PC-3 (cell line): ENCODE measurements around the gene ELMO2. TPM values are rescaled to one million over a fixed set of nuclear protein-coding genes. Genes with fewer than 3 reads are reported as not detected.

ENCODE experiments used
- ATAC-seq: fragments of 200-7000 bp; cut with Tn5 transposase; 2 replicates; pipeline ENCODE4 v1.9.1; 2020; ENCODE audit warnings: mild to moderate bottlenecking, moderate library complexity
- BruUV-seq: library from RNA; stranded (reverse); fragments of 400-500 nt; replicated peaks from 2 replicates; lab custom pipeline; 2021; lab: Mats Ljungman, UMichigan
- CTCF ChIA-PET: fragments of 300-600 bp; sonication (Branson Sonifier 250); formaldehyde crosslinking; loops from one replicate; lab custom pipeline; 2022; ENCODE audit warnings: antibody characterized with exemption; lab: Charles Lee
- POLR2A ChIA-PET: fragments of 300-600 bp; sonication (Branson Sonifier 250); formaldehyde crosslinking; loops from one replicate; lab custom pipeline; 2022; ENCODE audit warnings: antibody characterized with exemption; ENCODE audit not compliant: unreplicated experiment; lab: Charles Lee
- DNase-seq: peaks from one replicate; pipeline ENCODE4 v3.0.0-alpha.2; 2015
- H2AFZ ChIP-seq: fragments of 300-600 bp; sonication (generic); 2 replicates; pipeline ENCODE4 v1.6.0; 2016; ENCODE audit warnings: antibody characterized with exemption, low read length
- H3F3A ChIP-seq: fragments of 300-600 bp; sonication (generic); one replicate; pipeline ENCODE4 v1.6.0; 2017; ENCODE audit warnings: antibody characterized with exemption, low read length, control low read depth, mild to moderate bottlenecking; ENCODE audit not compliant: unreplicated experiment
- H3K27ac ChIP-seq: fragments of 300-600 bp; sonication (generic); 2 replicates; pipeline ENCODE4 v1.5.1; 2016; ENCODE audit warnings: mild to moderate bottlenecking, low read length
- H3K27me3 ChIP-seq: fragments of 300-600 bp; sonication (generic); 2 replicates; pipeline ENCODE4 v1.6.1; 2016; ENCODE audit warnings: low read length, mixed read lengths
- H3K36me3 ChIP-seq: fragments of 300-600 bp; sonication (generic); 2 replicates; pipeline ENCODE4 v1.6.1; 2016; ENCODE audit warnings: low read depth, mixed run types, low read length, mixed read lengths
- H3K4me1 ChIP-seq: fragments of 300-600 bp; sonication (generic); 2 replicates; pipeline ENCODE4 v1.5.1; 2016; ENCODE audit warnings: low read length; ENCODE audit not compliant: insufficient read depth
- H3K4me2 ChIP-seq: fragments of 300-600 bp; sonication (generic); 2 replicates; pipeline ENCODE4 v1.6.0; 2016; ENCODE audit warnings: low read length
- H3K4me3 ChIP-seq: fragments of 300-600 bp; sonication (generic); 2 replicates; pipeline ENCODE4 v1.5.1; 2016; ENCODE audit warnings: mild to moderate bottlenecking, low read length, mixed read lengths
- H3K79me2 ChIP-seq: fragments of 300-600 bp; sonication (generic); 2 replicates; pipeline ENCODE4 v1.6.1; 2017; ENCODE audit warnings: low read length, mixed read lengths
- H3K9ac ChIP-seq: fragments of 300-600 bp; sonication (generic); 2 replicates; pipeline ENCODE4 v1.6.0; 2016; ENCODE audit warnings: mild to moderate bottlenecking, low read length
- H3K9me2 ChIP-seq: fragments of 300-600 bp; sonication (generic); replicated peaks from 2 replicates; pipeline ENCODE4 v1.6.1; 2016; ENCODE audit warnings: mixed run types, low read length, mixed read lengths
- H3K9me3 ChIP-seq: fragments of 300-600 bp; sonication (generic); 2 replicates; pipeline ENCODE4 v1.6.1; 2016; ENCODE audit warnings: low read length, mixed read lengths
- H4K20me1 ChIP-seq: fragments of 300-600 bp; sonication (generic); 2 replicates; pipeline ENCODE4 v1.6.1; 2016; ENCODE audit warnings: low read length, mixed read lengths
- CTCF ChIP-seq: fragments of 300-600 bp; sonication (generic); conservative IDR thresholded peaks from 2 replicates; pipeline ENCODE4 v1.5.1; 2017; ENCODE audit warnings: antibody characterized with exemption, low read depth, mild to moderate bottlenecking, low read length
- EZH2 ChIP-seq: fragments of 300-600 bp; sonication (generic); IDR thresholded peaks from one replicate; pipeline ENCODE4 v1.6.1; 2017; ENCODE audit warnings: antibody characterized with exemption, mild to moderate bottlenecking, low read length; ENCODE audit not compliant: unreplicated experiment
- EZH2phosphoT487 ChIP-seq: fragments of 300-600 bp; sonication (generic); IDR thresholded peaks from 2 replicates; pipeline ENCODE4 v1.6.1; 2018; ENCODE audit warnings: mild to moderate bottlenecking, antibody characterized with exemption, low read length, borderline replicate concordance
- intact Hi-C: fragments of 100-400 bp; cut with micrococcal nuclease; formaldehyde crosslinking; loops from 2 replicates; pipeline ENCODE4 v1.9.0; 2023
- total RNA-seq: library from RNA; depleted of rRNA; stranded (reverse); fragments of >200 nt; gene quantifications from 2 replicates; pipeline ENCODE4 v1.2.3, GENCODE V29; 2014

The ELMO2 gene
- total RNA-seq, 1 experiment from 2014 or later, result 29.0 TPM

GRCh38 chr20:46336735-46337134 lies 69.7 kb downstream of the ELMO2 start:
- CTCF ChIA-PET, result no interaction called here
- peaks cover 56% of the 10 kb centered on the region for H3K27me3 ChIP-seq
- POLR2A ChIA-PET, result interaction anchor here (0.6 kb wide), 1 partner anchor 1423 kb away, joined by 7 read pairs; no protein-coding TSS in a partner anchor
- DNase-seq (no peak), ATAC-seq (no peak)
- no peak overlapping the region for H3K27ac ChIP-seq
- H3K9me2 ChIP-seq, result no peaks in the 10 kb centered on the region
- H3K9me3 ChIP-seq, result no peaks in the 10 kb centered on the region
- H3K36me3 ChIP-seq, result no peaks in the 10 kb centered on the region
- BruUV-seq, result no TSS peak
- H4K20me1 ChIP-seq, result no peaks in the 10 kb centered on the region
- H3K4me3 ChIP-seq, result no peak overlapping the region
- no peaks in the 10 kb centered on the region for H3K4me1 ChIP-seq
- no peaks in the 10 kb centered on the region for H3F3A ChIP-seq
- no peak overlapping the region for H3K4me2 ChIP-seq
- no peaks in the 10 kb centered on the region for H3K79me2 ChIP-seq
- no peak overlapping the region for H2AFZ ChIP-seq
- TF ChIP-seq CTCF, result no peak
- TF ChIP-seq EZH2, result no peak
- no peak for TF ChIP-seq EZH2phosphoT487
- no peak overlapping the region for H3K9ac ChIP-seq
- intact Hi-C loops, result no loop called here

GRCh38 chr20:46334303-46334904 lies 72.0 kb downstream of the ELMO2 start:
- intact Hi-C loops, result no loop called here
- TF ChIP-seq CTCF (no peak), EZH2 (no peak), EZH2phosphoT487 (no peak)
- Histone ChIP-seq H4K20me1 (no peaks in the 10 kb centered on the region), H2AFZ (no peak overlapping the region), H3K27me3 (peaks cover 38% of the 10 kb centered on the region), H3K9me2 (no peaks in the 10 kb centered on the region), H3K27ac (no peak overlapping the region), H3F3A (no peaks in the 10 kb centered on the region), H3K79me2 (no peaks in the 10 kb centered on the region), H3K4me2 (no peak overlapping the region), H3K4me3 (no peak overlapping the region), H3K9ac (no peak overlapping the region), H3K4me1 (no peaks in the 10 kb centered on the region), H3K36me3 (no peaks in the 10 kb centered on the region), H3K9me3 (no peaks in the 10 kb centered on the region)
- DNase-seq (no peak), ATAC-seq (no peak)
- BruUV-seq, result no TSS peak
- ChIA-PET POLR2A (no interaction called here), CTCF (no interaction called here)

- ChIA-PET CTCF (no interaction called here), POLR2A (no interaction called here)
- DNase-seq (peak; percentile 23), ATAC-seq (peak; percentile 47; the same call in 1 of the 2 replicates)
- no peak overlapping the region for H3K27ac ChIP-seq
- no peak overlapping the region for H3K4me2 ChIP-seq
- H3K9me2 ChIP-seq, result no peaks in the 10 kb centered on the region
- BruUV-seq, result no TSS peak
- no peaks in the 10 kb centered on the region for H3K79me2 ChIP-seq
- H3K4me3 ChIP-seq, result no peak overlapping the region
- H3K36me3 ChIP-seq, result no peaks in the 10 kb centered on the region
- no peaks in the 10 kb centered on the region for H3K9me3 ChIP-seq
- H3F3A ChIP-seq, result no peaks in the 10 kb centered on the region
- TF ChIP-seq EZH2, result no peak
- TF ChIP-seq EZH2phosphoT487, result no peak
- intact Hi-C loops, result no loop called here
- H2AFZ ChIP-seq, result no peak overlapping the region
- no peak overlapping the region for H3K9ac ChIP-seq
- H4K20me1 ChIP-seq, result no peaks in the 10 kb centered on the region
- H3K27me3 ChIP-seq, result peaks cover 27% of the 10 kb centered on the region; the same call in 1 of the 2 replicates
- no peaks in the 10 kb centered on the region for H3K4me1 ChIP-seq
Observed at GRCh38 chr20:46333161-46333991, 73.0 kb downstream of the ELMO2 start.
